ENCODE data around the gene ABCD2. TPM values are rescaled to one million over a fixed set of nuclear protein-coding genes. Genes with fewer than 3 reads are reported as not detected.

The ABCD2 gene
- total RNA-seq, 2 experiments from 2014 or later = 1.6 to 2.2 TPM

GRCh38 chr12:39586816-39587215, 32.8 kb downstream of the ABCD2 start:
- DNase-seq (no peak), ATAC-seq (ENCODE audit: poor library complexity) (no peak)
- intact Hi-C loops (cut with DNase I, micrococcal nuclease) = loop anchor here (1.0 to 2.0 kb wide), 4 partner anchors 105 to 520 kb away; partner anchors contain the start of gene SLC2A13 (in 1 of the 2)
- POLR2A ChIA-PET = interaction anchor here (1.4 kb wide), 1 partner anchor 105 kb away, joined by 4 read pairs; no protein-coding TSS in a partner anchor
- no peak overlapping the region for H3K4me3 Mint-ChIP-seq
- Histone ChIP-seq H3K27me3 (ENCODE audit: control insufficient read depth in 1 of 2, insufficient read depth in 2 of 2, low read length in 2 of 2) (no peaks in the 10 kb centered on the region), H3K9me3 (ENCODE audit: control insufficient read depth in 1 of 2, insufficient read depth in 1 of 2, low read length in 2 of 2) (no peaks in the 10 kb centered on the region), H3K36me3 (ENCODE audit: insufficient read depth, low read length) (peaks cover 38% of the 10 kb centered on the region), H3K4me3 (ENCODE audit: low read length) (no peak overlapping the region), H3K27ac (ENCODE audit: low read depth in 1 of 2, low read length in 2 of 2) (no peak overlapping the region), H3K4me1 (ENCODE audit: insufficient read depth, low read length) (no peaks in the 10 kb centered on the region)
- no peak for TF ChIP-seq CTCF (IDR thresholded peaks at IDR 0.05)
- no peaks in the 10 kb centered on the region for H3K27me3 Mint-ChIP-seq
- CTCF ChIA-PET = interaction anchor here (1.1 kb wide), 1 partner anchor 405 kb away, joined by 3 read pairs; no protein-coding TSS in a partner anchor
- H3K36me3 Mint-ChIP-seq (ENCODE audit: low read depth) = peaks cover 33% of the 10 kb centered on the region
- no peak overlapping the region for H3K27ac Mint-ChIP-seq
- H3K9me3 Mint-ChIP-seq = no peaks in the 10 kb centered on the region
- no peaks in the 10 kb centered on the region for H3K4me1 Mint-ChIP-seq (ENCODE audit: low read depth)

- H3K27me3 Mint-ChIP-seq = no peaks in the 10 kb centered on the region
- CTCF ChIA-PET = no interaction called here
Measured at GRCh38 chr12:39581592-39581991, 38.0 kb downstream of the ABCD2 start.

GRCh38 chr12:39575498-39575875, 44.1 kb downstream of the ABCD2 start:
- POLR2A ChIA-PET = no interaction called here
- CTCF ChIA-PET = no interaction called here
- no peak overlapping the region for H3K27ac ChIP-seq (ENCODE audit: low read depth in 1 of 2, low read length in 2 of 2)
- H3K4me3 ChIP-seq (ENCODE audit: low read length) = no peak overlapping the region
- H3K27me3 Mint-ChIP-seq = no peaks in the 10 kb centered on the region
- no peaks in the 10 kb centered on the region for H3K27me3 ChIP-seq (ENCODE audit: control insufficient read depth in 1 of 2, insufficient read depth in 2 of 2, low read length in 2 of 2)
- no peak overlapping the region for H3K4me3 Mint-ChIP-seq
- DNase-seq (no peak), ATAC-seq (ENCODE audit: poor library complexity) (no peak)
- peaks cover 5% of the 10 kb centered on the region for H3K9me3 Mint-ChIP-seq
- H3K9me3 ChIP-seq (ENCODE audit: control insufficient read depth in 1 of 2, insufficient read depth in 1 of 2, low read length in 2 of 2) = no peaks in the 10 kb centered on the region
- H3K4me1 Mint-ChIP-seq (ENCODE audit: low read depth) = no peaks in the 10 kb centered on the region
- intact Hi-C loops (cut with DNase I, micrococcal nuclease) = no loop called here
- no peaks in the 10 kb centered on the region for H3K4me1 ChIP-seq (ENCODE audit: insufficient read depth, low read length)
- peaks cover 87% of the 10 kb centered on the region for H3K36me3 Mint-ChIP-seq (ENCODE audit: low read depth)
- TF ChIP-seq CTCF (IDR thresholded peaks at IDR 0.05) = no peak
- peaks cover 63% of the 10 kb centered on the region for H3K36me3 ChIP-seq (ENCODE audit: insufficient read depth, low read length)
- no peak overlapping the region for H3K27ac Mint-ChIP-seq

More at GRCh38 chr12:39581592-39581991, 38.0 kb downstream of the ABCD2 start:
- Histone ChIP-seq H3K4me1 (ENCODE audit: insufficient read depth, low read length) (no peaks in the 10 kb centered on the region), H3K36me3 (ENCODE audit: insufficient read depth, low read length) (peaks cover 61% of the 10 kb centered on the region), H3K9me3 (ENCODE audit: control insufficient read depth in 1 of 2, insufficient read depth in 1 of 2, low read length in 2 of 2) (no peaks in the 10 kb centered on the region), H3K4me3 (ENCODE audit: low read length) (no peak overlapping the region), H3K27ac (ENCODE audit: low read depth in 1 of 2, low read length in 2 of 2) (no peak overlapping the region), H3K27me3 (ENCODE audit: control insufficient read depth in 1 of 2, insufficient read depth in 2 of 2, low read length in 2 of 2) (no peaks in the 10 kb centered on the region)
- Mint-ChIP-seq H3K27ac (no peak overlapping the region), H3K9me3 (no peaks in the 10 kb centered on the region), H3K4me1 (ENCODE audit: low read depth) (no peaks in the 10 kb centered on the region), H3K36me3 (ENCODE audit: low read depth) (peaks cover 60% of the 10 kb centered on the region), H3K4me3 (no peak overlapping the region)
- DNase-seq (no peak), ATAC-seq (ENCODE audit: poor library complexity) (no peak)
- POLR2A ChIA-PET = no interaction called here
- TF ChIP-seq CTCF (IDR thresholded peaks at IDR 0.05) = no peak
- intact Hi-C loops (cut with DNase I, micrococcal nuclease) = no loop called here

Measured in CD4-positive, alpha-beta T cell (primary cell).